Adrenal gland (tissue), 12 donors: ENCODE measurements around the gene SH3GL2. TPM values are rescaled to one million over a fixed set of nuclear protein-coding genes. Genes with fewer than 3 reads are reported as not detected.

Experiments
- DNase-seq, 7 donors: peaks; one replicate each; pipeline ENCODE4 v3.0.0-alpha.2; 2019 to 2020
- H3K27ac ChIP-seq, 5 donors: fragments of 200-600 bp; sonication (generic) in 4 of 5; 1 replicate in 3 of 5; 2 replicates in 2 of 5; pipeline versions ENCODE4 v1.5.1 to v1.8.0; 2016 to 2020; ENCODE audit warnings: mild to moderate bottlenecking in 1 of 5
- H3K27me3 ChIP-seq: fragments of 200-600 bp; 2 replicates; pipeline ENCODE4 v1.8.0; 2021
- H3K36me3 ChIP-seq, 2 donors: fragments of 200-600 bp; replicated peaks in 1 of 2; 1 replicate in 1 of 2; 2 replicates in 1 of 2; pipeline versions ENCODE4 v1.5.1 to v1.8.0; 2018 to 2022
- H3K4me1 ChIP-seq, 2 donors: fragments of 200-600 bp; replicated peaks in 1 of 2; 1 replicate in 1 of 2; 2 replicates in 1 of 2; pipeline versions ENCODE4 v1.5.1 to v1.8.0; 2018 to 2021
- H3K4me3 ChIP-seq, 4 donors: fragments of 200-600 bp; sonication (generic) in 3 of 4; one replicate each; pipeline ENCODE4 v1.5.1; 2016 to 2018
- H3K9me3 ChIP-seq, 3 donors: fragments of 200-600 bp; sonication (generic) in 1 of 3; replicated peaks in 1 of 3; 1 replicate in 2 of 3; 2 replicates in 1 of 3; pipeline versions ENCODE4 v1.5.1 to v1.8.0; 2016 to 2021
- POLR2A ChIP-seq, 2 donors: fragments of 450-650 bp; IDR thresholded peaks; one replicate each; pipeline ENCODE4 v1.6.1; 2017; ENCODE audit warnings: antibody characterized with exemption in 2 of 2, mild to moderate bottlenecking in 2 of 2, moderate library complexity in 1 of 2
- WGBS, 4 donors: extraction: QIAGEN DNeasy Blood & Tissue Kit in 2 of 4; methylation state at CpG; one replicate each; pipeline versions ENCODE4 v1.1.5 to v1.1.7; 2013 to 2017; 5-methylcytosine and 5-hydroxymethylcytosine counted together
- intact Hi-C, 2 donors: fragments of 100-400 bp; cut with DNase I; formaldehyde crosslinking; loops; one replicate each; pipeline versions ENCODE4 v1.14.1 to v1.15.0; 2022 to 2023
- polyA plus RNA-seq, 3 donors: library from polyadenylated mRNA; stranded (reverse); fragments of 200-250 nt in 2 of 3; fragments of 350-450 nt in 1 of 3; fragmentation: Illumina TruSeq in 1 of 3; extraction: RNeasy Lipid Tissue Mini Kit (QIAGEN cat#74804) in 1 of 3; gene quantifications; one replicate each; pipeline ENCODE4 v1.2.3, GENCODE V29; 2013 to 2014
- total RNA-seq, 9 donors: library from RNA; depleted of rRNA in 4 of 9; stranded (reverse); fragments of >200 nt in 4 of 9; fragments of 120-200 nt in 1 of 9; fragmentation: NEBNext Ultra II Directional in 1 of 9; extraction: Animal tissue kit (Norgen Biotek cat#: 25700) in 1 of 9; gene quantifications; one replicate each; pipeline versions ENCODE4 v1.1.0 to v1.2.4, GENCODE V29; 2013 to 2023
- TF ChIP-seq, protein P1 (sequence below), 6 experiments: fragments of 450-650 bp in 4 of 6; fragments of 200-600 bp in 2 of 6; sonication (generic) in 1 of 6; IDR thresholded peaks; 1 replicate in 5 of 6; 2 replicates in 1 of 6; pipeline versions ENCODE4 v1.5.1 to v1.8.0; 2016 to 2021; ENCODE audit warnings: antibody characterized with exemption in 6 of 6, mild to moderate bottlenecking in 2 of 6, moderate library complexity in 1 of 6
- donor health status: healthy with polysubstance abuse.
- donor health status: Bipolar disorder and iron deficiency.
- donor health status: DM: yes; HTN: yes; CAD: no.
- donor health status: DM: no; HTN: no; CAD: no.
- donor health status: DM: no; HTN: no; CAD: no.
- donor health status: DM: yes; HTN: yes; CAD: no.

Gene SH3GL2
- total and polyA plus RNA-seq, 12 donors: 0.07 to 0.29 (median 0.19) TPM; not detected in 8

DNA sequence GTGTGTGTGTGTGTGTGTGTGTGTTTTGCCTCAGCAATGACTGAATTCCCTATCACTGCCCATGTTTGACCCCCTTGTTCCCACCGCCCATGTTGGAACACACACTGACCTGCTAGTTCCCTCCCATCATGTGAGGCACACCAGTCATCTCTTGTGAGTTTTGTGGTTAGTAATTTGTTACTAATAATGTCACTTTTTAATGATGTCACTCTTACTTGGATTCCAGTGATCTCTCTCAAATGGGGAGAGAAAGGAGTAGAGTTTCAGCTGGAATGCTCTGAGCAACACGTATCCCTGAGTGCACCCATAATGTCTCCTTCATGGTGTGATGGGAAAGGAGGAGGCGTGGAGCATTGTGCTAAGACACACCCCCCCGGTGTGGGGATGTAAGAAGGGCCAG is 172.6 kb downstream of the SH3GL2 start:
- H3K9me3 ChIP-seq: no peaks in the 10 kb centered on the region
- H3K4me1 ChIP-seq: no peaks in the 10 kb centered on the region
- H3K4me3 ChIP-seq: no peak overlapping the region
- H3K36me3 ChIP-seq: no peaks in the 10 kb centered on the region
- no peaks in the 10 kb centered on the region for H3K27me3 ChIP-seq
- no peak overlapping the region for H3K27ac ChIP-seq
- 71 to 81% (median 73%) methylated on average over 4 of the region's 4 CpGs for WGBS, 4 donors
- TF ChIP-seq POLR2A (IDR thresholded peaks at IDR 0.05): no peak
- TF ChIP-seq, protein P1, sequence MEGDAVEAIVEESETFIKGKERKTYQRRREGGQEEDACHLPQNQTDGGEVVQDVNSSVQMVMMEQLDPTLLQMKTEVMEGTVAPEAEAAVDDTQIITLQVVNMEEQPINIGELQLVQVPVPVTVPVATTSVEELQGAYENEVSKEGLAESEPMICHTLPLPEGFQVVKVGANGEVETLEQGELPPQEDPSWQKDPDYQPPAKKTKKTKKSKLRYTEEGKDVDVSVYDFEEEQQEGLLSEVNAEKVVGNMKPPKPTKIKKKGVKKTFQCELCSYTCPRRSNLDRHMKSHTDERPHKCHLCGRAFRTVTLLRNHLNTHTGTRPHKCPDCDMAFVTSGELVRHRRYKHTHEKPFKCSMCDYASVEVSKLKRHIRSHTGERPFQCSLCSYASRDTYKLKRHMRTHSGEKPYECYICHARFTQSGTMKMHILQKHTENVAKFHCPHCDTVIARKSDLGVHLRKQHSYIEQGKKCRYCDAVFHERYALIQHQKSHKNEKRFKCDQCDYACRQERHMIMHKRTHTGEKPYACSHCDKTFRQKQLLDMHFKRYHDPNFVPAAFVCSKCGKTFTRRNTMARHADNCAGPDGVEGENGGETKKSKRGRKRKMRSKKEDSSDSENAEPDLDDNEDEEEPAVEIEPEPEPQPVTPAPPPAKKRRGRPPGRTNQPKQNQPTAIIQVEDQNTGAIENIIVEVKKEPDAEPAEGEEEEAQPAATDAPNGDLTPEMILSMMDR (IDR thresholded peaks at IDR 0.05): no peak
- intact Hi-C loops: no loop called here
- DNase-seq: no peak

GRCh38 chr9:17752021-17752420 is 173.2 kb downstream of the SH3GL2 start:
- Histone ChIP-seq H3K9me3 (no peaks in the 10 kb centered on the region), H3K4me3 (no peak overlapping the region), H3K27ac (no peak overlapping the region), H3K36me3 (no peaks in the 10 kb centered on the region), H3K27me3 (no peaks in the 10 kb centered on the region), H3K4me1 (no peaks in the 10 kb centered on the region)
- 45 to 50% (median 47%) methylated on average over 3 of the region's 3 CpGs for WGBS, 4 donors
- intact Hi-C loops: no loop called here
- TF ChIP-seq, protein P1 (IDR thresholded peaks at IDR 0.05): no peak
- TF ChIP-seq POLR2A (IDR thresholded peaks at IDR 0.05): no peak
- no peak for DNase-seq

DNA sequence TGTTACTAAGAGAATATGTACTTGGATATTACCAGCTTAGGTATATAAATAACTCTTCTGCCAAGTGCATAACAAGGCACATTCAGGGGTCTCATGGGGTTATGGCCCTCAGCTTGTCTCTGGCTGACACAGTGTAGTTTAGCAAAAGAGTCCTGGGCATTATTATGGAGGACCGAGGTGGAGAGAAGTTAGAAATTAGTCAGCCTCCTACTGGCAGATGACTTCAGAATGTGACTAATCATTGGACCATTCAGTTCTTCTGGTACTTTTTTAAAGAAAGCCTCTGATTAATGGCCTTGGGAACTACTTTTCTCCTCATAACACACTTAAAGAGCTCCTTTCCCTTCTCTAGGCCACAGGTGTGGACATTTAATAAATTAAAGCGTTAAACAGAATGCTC is 178.9 kb downstream of the SH3GL2 start:
- no peak for TF ChIP-seq POLR2A (IDR thresholded peaks at IDR 0.05)
- TF ChIP-seq, protein P1 (IDR thresholded peaks at IDR 0.05): no peak
- no peaks in the 10 kb centered on the region for H3K36me3 ChIP-seq
- H3K27ac ChIP-seq: no peak overlapping the region
- H3K27me3 ChIP-seq: no peaks in the 10 kb centered on the region
- H3K4me3 ChIP-seq: no peak overlapping the region
- H3K9me3 ChIP-seq: no peaks in the 10 kb centered on the region
- no peaks in the 10 kb centered on the region for H3K4me1 ChIP-seq
- 75 to 82% (median 77%) methylated on average over 2 of the region's 2 CpGs for WGBS, 4 donors
- DNase-seq: no peak
- intact Hi-C loops: no loop called here

GRCh38 chr9:17760250-17760649 is 181.4 kb downstream of the SH3GL2 start:
- Histone ChIP-seq H3K4me3 (no peak overlapping the region), H3K27ac (no peak overlapping the region), H3K27me3 (no peaks in the 10 kb centered on the region), H3K4me1 (no peaks in the 10 kb centered on the region), H3K9me3 (no peaks in the 10 kb centered on the region), H3K36me3 (no peaks in the 10 kb centered on the region)
- TF ChIP-seq, protein P1 (IDR thresholded peaks at IDR 0.05): no peak
- TF ChIP-seq POLR2A (IDR thresholded peaks at IDR 0.05): no peak
- 93 to 97% (median 95%) methylated on average over 2 of the region's 2 CpGs for WGBS, 4 donors
- DNase-seq: no peak
- intact Hi-C loops: no loop called here
